GM18505 (cell line): ENCODE measurements around the gene FAM180B.
"Not testable (repeated sequence)": the region's sequence is repeated elsewhere in the genome, so short reads cannot be mapped to it uniquely, and the experiment has no call there.

Experiments
- ATAC-seq: cut with Tn5 transposase; IDR thresholded peaks from one replicate; pipeline ENCODE4 v1.9.1; 2021; ENCODE audit not compliant: unreplicated experiment
- POLR2A ChIP-seq: IDR thresholded peaks from 4 replicates; pipeline ENCODE4 v1.6.1; 2011; ENCODE audit warnings: borderline replicate concordance; ENCODE audit not compliant: insufficient read depth, insufficient read length; ENCODE audit errors: extremely low read depth

The FAM180B gene

DNA sequence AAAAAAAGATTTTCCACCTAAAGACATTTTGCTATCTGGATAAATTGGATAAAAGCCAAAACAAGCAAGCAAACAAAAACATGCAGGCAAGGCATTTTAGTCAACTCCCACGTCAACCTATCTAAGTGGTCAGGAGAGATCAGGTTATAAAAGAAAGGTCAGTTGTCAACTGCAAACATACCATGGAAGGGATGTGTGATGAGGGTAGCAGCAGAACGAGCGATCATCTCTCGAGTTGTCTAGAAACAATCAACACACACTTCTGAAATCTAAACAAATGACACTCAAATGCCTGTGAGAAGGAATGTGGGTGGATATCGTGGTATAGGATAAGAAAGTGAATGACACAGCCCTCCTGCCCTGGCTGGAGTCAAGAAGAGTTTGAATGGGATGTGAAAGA, 45.0 kb downstream of the FAM180B start:
- TF ChIP-seq POLR2A: no peak
- ATAC-seq: no peak

DNA sequence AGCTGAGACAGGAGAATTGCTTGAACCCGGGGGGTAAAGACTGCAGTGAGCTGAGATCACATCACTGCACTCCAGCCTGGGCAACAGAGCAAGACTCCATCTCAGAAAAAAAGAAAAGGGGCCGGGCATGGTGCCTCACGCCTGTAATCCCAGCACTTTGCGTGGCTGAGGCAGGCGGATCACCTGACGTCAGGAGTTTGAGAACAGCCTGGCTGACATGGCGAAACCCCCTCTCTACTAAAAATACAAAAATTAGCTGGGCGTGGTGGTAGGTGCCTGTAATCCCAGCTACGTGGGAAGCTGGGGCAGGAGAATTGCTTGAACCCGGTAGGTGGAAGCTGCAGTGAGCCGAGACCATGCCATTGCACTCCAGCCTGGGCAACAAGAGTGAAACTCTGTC, 49.9 kb downstream of the FAM180B start:
- ATAC-seq: not testable (repeated sequence)
